ENCODE results near the gene EWSR1.
A peak's percentile ranks its signal among the peaks of the same experiment; 100 is the strongest.

EWSR1 gene

GRCh38 chr22:29315286-29316140 is 47.4 kb downstream of the EWSR1 start, which contains the start of gene RASL10A:
TSS of gene RASL10A (minus strand) at chr22:29315697. CDS start at chr22:29315246, 451 bp downstream.
- no peak for ATAC-seq (replicated peaks)
- H3K36me3 Mint-ChIP-seq (ENCODE audit: insufficient read depth) = peaks cover 10% of the 10 kb centered on the region
- DNase-seq = no peak
- peak within 1 kb of the TSS in 1 of 2 donors; percentile 10 for H3K27ac Mint-ChIP-seq
- no peaks in the 10 kb centered on the region for H3K9me3 Mint-ChIP-seq
- H3K27me3 Mint-ChIP-seq = peaks cover 43 to 46% of the 10 kb centered on the region in 2 donors
- peaks cover 13 to 22% of the 10 kb centered on the region in 2 donors for H3K4me1 Mint-ChIP-seq (ENCODE audit: low read depth in 2 of 2)
- peak within 1 kb of the TSS; percentile 53 to 59 for H3K4me3 Mint-ChIP-seq

- DNase-seq = no peak
- Mint-ChIP-seq H3K36me3 (ENCODE audit: insufficient read depth) (peaks cover 10% of the 10 kb centered on the region), H3K4me3 (peak overlapping the region; percentile 51 to 59), H3K27ac (peak overlapping the region in 1 of 2 donors; percentile 10), H3K4me1 (ENCODE audit: low read depth in 2 of 2) (peaks cover 13 to 19% of the 10 kb centered on the region in 2 donors), H3K27me3 (peaks cover 43 to 46% of the 10 kb centered on the region in 2 donors), H3K9me3 (no peaks in the 10 kb centered on the region)
- no peak for ATAC-seq (replicated peaks)
Observed at GRCh38 chr22:29316141-29316828, 48.2 kb downstream of the EWSR1 start.

- peaks cover 13 to 18% of the 10 kb centered on the region in 2 donors for H3K4me1 Mint-ChIP-seq (ENCODE audit: low read depth in 2 of 2)
- no peak overlapping the region for H3K27ac Mint-ChIP-seq
- peaks cover 10% of the 10 kb centered on the region for H3K36me3 Mint-ChIP-seq (ENCODE audit: insufficient read depth)
- DNase-seq (no peak), ATAC-seq (replicated peaks) (no peak)
- H3K4me3 Mint-ChIP-seq = no peak overlapping the region
- H3K27me3 Mint-ChIP-seq = peaks cover 32 to 35% of the 10 kb centered on the region in 2 donors
- H3K9me3 Mint-ChIP-seq = no peaks in the 10 kb centered on the region
Observed at GRCh38 chr22:29317827-29318454, 49.9 kb downstream of the EWSR1 start.

- Mint-ChIP-seq H3K27ac (no peak overlapping the region), H3K9me3 (no peaks in the 10 kb centered on the region), H3K4me3 (no peak overlapping the region), H3K36me3 (ENCODE audit: insufficient read depth) (peaks cover 3% of the 10 kb centered on the region), H3K4me1 (ENCODE audit: low read depth in 2 of 2) (peaks cover 6 to 9% of the 10 kb centered on the region in 2 donors), H3K27me3 (peaks cover 21 to 24% of the 10 kb centered on the region in 2 donors)
- no peak for ATAC-seq (replicated peaks)
- DNase-seq = no peak
Observed at GRCh38 chr22:29319072-29319471, 51.0 kb downstream of the EWSR1 start.

GRCh38 chr22:29320546-29320945 is 52.5 kb downstream of the EWSR1 start:
- Mint-ChIP-seq H3K27me3 (peaks cover 13 to 14% of the 10 kb centered on the region in 2 donors), H3K4me3 (no peak overlapping the region), H3K4me1 (ENCODE audit: low read depth in 2 of 2) (peaks cover 0 to 2% of the 10 kb centered on the region in 2 donors), H3K9me3 (no peaks in the 10 kb centered on the region), H3K36me3 (ENCODE audit: insufficient read depth) (peaks cover 3% of the 10 kb centered on the region), H3K27ac (no peak overlapping the region)
- ATAC-seq (replicated peaks) (no peak), DNase-seq (no peak)

- Mint-ChIP-seq H3K4me1 (ENCODE audit: low read depth in 2 of 2) (no peaks in the 10 kb centered on the region), H3K9me3 (no peaks in the 10 kb centered on the region), H3K27me3 (no peaks in the 10 kb centered on the region), H3K4me3 (no peak overlapping the region), H3K36me3 (ENCODE audit: insufficient read depth) (peaks cover 5% of the 10 kb centered on the region), H3K27ac (peak overlapping the region in 1 of 2 donors; percentile 75)
- no peak for DNase-seq
- ATAC-seq (replicated peaks) = no peak
Observed at GRCh38 chr22:29323641-29324040, 55.6 kb downstream of the EWSR1 start.

GRCh38 chr22:29325356-29325755 is 57.3 kb downstream of the EWSR1 start:
- Mint-ChIP-seq H3K27me3 (no peaks in the 10 kb centered on the region), H3K36me3 (ENCODE audit: insufficient read depth) (peaks cover 5% of the 10 kb centered on the region), H3K27ac (peak overlapping the region in 1 of 2 donors; percentile 58), H3K9me3 (no peaks in the 10 kb centered on the region), H3K4me3 (no peak overlapping the region), H3K4me1 (ENCODE audit: low read depth in 2 of 2) (no peaks in the 10 kb centered on the region)
- DNase-seq = no peak
- no peak for ATAC-seq (replicated peaks)

- DNase-seq = no peak
- H3K27ac Mint-ChIP-seq = no peak overlapping the region
- no peaks in the 10 kb centered on the region for H3K4me1 Mint-ChIP-seq (ENCODE audit: low read depth in 2 of 2)
Observed at GRCh38 chr22:29325785-29326315, 57.8 kb downstream of the EWSR1 start.

GRCh38 chr22:29326481-29326880 is 58.4 kb downstream of the EWSR1 start:
- no peak for DNase-seq
- peaks cover 6% of the 10 kb centered on the region for H3K36me3 Mint-ChIP-seq (ENCODE audit: insufficient read depth)
- H3K4me1 Mint-ChIP-seq (ENCODE audit: low read depth in 2 of 2) = no peaks in the 10 kb centered on the region
- ATAC-seq (replicated peaks) = no peak
- H3K4me3 Mint-ChIP-seq = no peak overlapping the region
- no peaks in the 10 kb centered on the region for H3K9me3 Mint-ChIP-seq
- no peaks in the 10 kb centered on the region for H3K27me3 Mint-ChIP-seq
- H3K27ac Mint-ChIP-seq = peak overlapping the region in 1 of 2 donors; percentile 15

More at GRCh38 chr22:29325785-29326315, 57.8 kb downstream of the EWSR1 start:
- H3K36me3 Mint-ChIP-seq (ENCODE audit: insufficient read depth) = peaks cover 5% of the 10 kb centered on the region
- H3K9me3 Mint-ChIP-seq = no peaks in the 10 kb centered on the region
- H3K4me3 Mint-ChIP-seq = no peak overlapping the region
- no peak for ATAC-seq (replicated peaks)
- H3K27me3 Mint-ChIP-seq = no peaks in the 10 kb centered on the region

GRCh38 chr22:29327089-29327764 is 59.2 kb downstream of the EWSR1 start:
- ATAC-seq (replicated peaks) = no peak
- Mint-ChIP-seq H3K9me3 (no peaks in the 10 kb centered on the region), H3K4me1 (ENCODE audit: low read depth in 2 of 2) (no peaks in the 10 kb centered on the region), H3K4me3 (no peak overlapping the region), H3K36me3 (ENCODE audit: insufficient read depth) (peaks cover 11% of the 10 kb centered on the region), H3K27me3 (no peaks in the 10 kb centered on the region), H3K27ac (no peak overlapping the region)
- DNase-seq = no peak

GRCh38 chr22:29328055-29328454 is 60.0 kb downstream of the EWSR1 start:
- H3K27ac Mint-ChIP-seq = no peak overlapping the region

GRCh38 chr22:29328566-29329500 is 60.8 kb downstream of the EWSR1 start:
- DNase-seq (no peak), ATAC-seq (replicated peaks) (no peak)
- Mint-ChIP-seq H3K4me1 (ENCODE audit: low read depth in 2 of 2) (peaks cover 0 to 4% of the 10 kb centered on the region in 2 donors), H3K27me3 (no peaks in the 10 kb centered on the region), H3K36me3 (ENCODE audit: insufficient read depth) (peaks cover 11% of the 10 kb centered on the region), H3K9me3 (no peaks in the 10 kb centered on the region), H3K4me3 (no peak overlapping the region), H3K27ac (no peak overlapping the region)

More at GRCh38 chr22:29328055-29328454, 60.0 kb downstream of the EWSR1 start:
- DNase-seq (no peak), ATAC-seq (replicated peaks) (no peak)
- Mint-ChIP-seq H3K9me3 (no peaks in the 10 kb centered on the region), H3K4me1 (ENCODE audit: low read depth in 2 of 2) (no peaks in the 10 kb centered on the region), H3K36me3 (ENCODE audit: insufficient read depth) (peaks cover 11% of the 10 kb centered on the region), H3K4me3 (no peak overlapping the region), H3K27me3 (no peaks in the 10 kb centered on the region)
